ENCODE measurements around the gene MPO. TPM values are rescaled to one million over a fixed set of nuclear protein-coding genes. Genes with fewer than 3 reads are reported as not detected.

Gene MPO
- total RNA-seq, 4 donors from 2014 or later, result 0.18 to 0.32 (median 0.31) TPM; not detected in 1

GRCh38 chr17:58324409-58325288, 43.9 kb upstream of the MPO start:
- in situ Hi-C loops (cut with MboI; ENCODE audit: low sequenced_read_pairs in 4 of 4), result loop anchor here in 1 of 4 donors (25.0 kb wide), 1 partner anchor 88 kb away; the partner anchor contains the start of gene RNF43
- peak overlapping the region; percentile 60 to 77 (median 70) for H3K4me3 ChIP-seq
- H3K27me3 ChIP-seq, result peaks cover 2 to 16% (median 7%) of the 10 kb centered on the region in 3 donors
- intact Hi-C loops (cut with DNase I; ENCODE audit: low total_unique reads), result no loop called here
- ATAC-seq (peak; percentile 35 to 70), DNase-seq (no peak)
- H3K27ac ChIP-seq, result peak overlapping the region in 2 of 4 donors; percentile 44 to 58
- peaks cover 0 to 6% of the 10 kb centered on the region in 2 donors for H3K4me1 ChIP-seq
- TF ChIP-seq CTCF (IDR thresholded peaks at IDR 0.05 in 4 of 5, conservative IDR thresholded peaks at IDR 0.05 in 1 of 5) (no peak), POLR2A (IDR thresholded peaks at IDR 0.05) (no peak)
- H3K9me3 ChIP-seq, result no peaks in the 10 kb centered on the region
- no peaks in the 10 kb centered on the region for H3K36me3 ChIP-seq

GRCh38 chr17:58324056-58324408, 43.3 kb upstream of the MPO start:
- TF ChIP-seq CTCF (IDR thresholded peaks at IDR 0.05 in 4 of 5, conservative IDR thresholded peaks at IDR 0.05 in 1 of 5), result no peak
- TF ChIP-seq POLR2A (IDR thresholded peaks at IDR 0.05), result no peak
- Histone ChIP-seq H3K27me3 (peaks cover 0 to 10% (median 6%) of the 10 kb centered on the region in 3 donors), H3K36me3 (no peaks in the 10 kb centered on the region), H3K27ac (peak overlapping the region in 2 of 4 donors; percentile 44 to 58), H3K4me3 (peak overlapping the region; percentile 60 to 77 (median 70)), H3K4me1 (peaks cover 0 to 6% of the 10 kb centered on the region in 2 donors), H3K9me3 (no peaks in the 10 kb centered on the region)
- DNase-seq (no peak), ATAC-seq (peak in 1 of 2 donors; percentile 23)
- intact Hi-C loops (cut with DNase I; ENCODE audit: low total_unique reads) (no loop called here), in situ Hi-C loops (cut with MboI; ENCODE audit: low sequenced_read_pairs in 4 of 4) (loop anchor here in 1 of 4 donors (25.0 kb wide), 1 partner anchor 88 kb away; the partner anchor contains the start of gene RNF43)

GRCh38 chr17:58323366-58324055, 42.8 kb upstream of the MPO start:
- Histone ChIP-seq H3K36me3 (no peaks in the 10 kb centered on the region), H3K9me3 (no peaks in the 10 kb centered on the region), H3K27ac (no peak overlapping the region), H3K27me3 (peaks cover 0 to 4% (median under 1%) of the 10 kb centered on the region in 3 donors), H3K4me3 (peak overlapping the region; percentile 60 to 77 (median 70)), H3K4me1 (peaks cover 0 to 6% of the 10 kb centered on the region in 2 donors)
- no peak for DNase-seq
- TF ChIP-seq CTCF (IDR thresholded peaks at IDR 0.05 in 4 of 5, conservative IDR thresholded peaks at IDR 0.05 in 1 of 5) (no peak), POLR2A (IDR thresholded peaks at IDR 0.05) (no peak)
- in situ Hi-C loops (cut with MboI; ENCODE audit: low sequenced_read_pairs in 4 of 4) (loop anchor here in 1 of 4 donors (25.0 kb wide), 1 partner anchor 89 kb away; the partner anchor contains the start of gene RNF43), intact Hi-C loops (cut with DNase I; ENCODE audit: low total_unique reads) (no loop called here)
- ATAC-seq, result peak in 1 of 2 donors; percentile 7

- no peaks in the 10 kb centered on the region for H3K9me3 ChIP-seq
- H3K4me3 ChIP-seq, result no peak overlapping the region
- intact Hi-C loops (cut with DNase I; ENCODE audit: low total_unique reads) (no loop called here), in situ Hi-C loops (cut with MboI; ENCODE audit: low sequenced_read_pairs in 4 of 4) (loop anchor here in 1 of 4 donors (25.0 kb wide), 1 partner anchor 90 kb away; the partner anchor contains the start of gene RNF43)
- ATAC-seq (no peak), DNase-seq (no peak)
- H3K36me3 ChIP-seq, result no peaks in the 10 kb centered on the region
- peaks cover 0 to 6% of the 10 kb centered on the region in 2 donors for H3K4me1 ChIP-seq
- H3K27me3 ChIP-seq, result no peaks in the 10 kb centered on the region
- no peak overlapping the region for H3K27ac ChIP-seq
- TF ChIP-seq CTCF (IDR thresholded peaks at IDR 0.05 in 4 of 5, conservative IDR thresholded peaks at IDR 0.05 in 1 of 5) (no peak), POLR2A (IDR thresholded peaks at IDR 0.05) (no peak)
These were observed 41.9 kb upstream of the MPO start for GRCh38 chr17:58322581-58323185.
